Stimulated activated naive CD8-positive, alpha-beta T cell treated with anti-CD3 and anti-CD28 coated beads, Interleukin-15, Interleukin-2, amounts not matched to agents 100 U/mL and 50 U/mL, for 24 hours (primary cell): Measurements from ENCODE around the gene UCHL3.

ENCODE experiments used
- ATAC-seq: fragments of 150-1000 bp; cut with Tn5 transposase; one replicate; pipeline ENCODE4 v1.10.0; 2021
- DNase-seq: peaks from one replicate; pipeline ENCODE4 v3.0.0; 2021

UCHL3 gene

GRCh38 chr13:75550159-75550567, 572 bp downstream of the UCHL3 start:
- DNase-seq (peak; percentile 45), ATAC-seq (no peak)

- no peak for ATAC-seq
- DNase-seq: no peak
Measured at GRCh38 chr13:75554464-75554863, 4.9 kb downstream of the UCHL3 start.

DNA sequence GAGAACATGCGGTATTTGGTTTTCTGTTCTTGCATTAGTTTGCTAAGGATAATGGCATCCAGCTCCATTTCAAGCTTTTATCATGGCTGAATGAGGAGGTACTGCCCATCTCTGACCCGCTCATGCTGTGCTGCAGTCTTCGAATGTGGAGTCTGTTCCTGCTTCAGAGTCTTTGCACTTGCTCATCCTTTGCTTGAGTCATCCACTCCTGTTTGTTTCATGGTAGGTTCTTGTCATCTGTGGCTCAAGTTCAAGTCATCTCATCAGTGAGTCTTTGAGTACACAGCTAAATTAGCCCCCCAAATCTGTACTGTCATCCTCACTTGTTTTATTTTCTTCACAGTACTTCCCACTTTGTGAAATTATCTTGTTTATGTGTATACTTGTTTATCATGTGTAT, 5.4 kb downstream of the UCHL3 start:
- ATAC-seq: peak; percentile 74
- no peak for DNase-seq

- DNase-seq (no peak), ATAC-seq (no peak)
Measured at GRCh38 chr13:75555836-75556235, 6.2 kb downstream of the UCHL3 start.

- DNase-seq: no peak
Measured at GRCh38 chr13:75556961-75557360, 7.4 kb downstream of the UCHL3 start.

GRCh38 chr13:75558145-75558840, 8.7 kb downstream of the UCHL3 start:
- DNase-seq (no peak), ATAC-seq (no peak)

More at GRCh38 chr13:75556961-75557360, 7.4 kb downstream of the UCHL3 start:
- no peak for ATAC-seq

GRCh38 chr13:75566658-75567057, 17.1 kb downstream of the UCHL3 start:
- DNase-seq (no peak), ATAC-seq (no peak)

DNA sequence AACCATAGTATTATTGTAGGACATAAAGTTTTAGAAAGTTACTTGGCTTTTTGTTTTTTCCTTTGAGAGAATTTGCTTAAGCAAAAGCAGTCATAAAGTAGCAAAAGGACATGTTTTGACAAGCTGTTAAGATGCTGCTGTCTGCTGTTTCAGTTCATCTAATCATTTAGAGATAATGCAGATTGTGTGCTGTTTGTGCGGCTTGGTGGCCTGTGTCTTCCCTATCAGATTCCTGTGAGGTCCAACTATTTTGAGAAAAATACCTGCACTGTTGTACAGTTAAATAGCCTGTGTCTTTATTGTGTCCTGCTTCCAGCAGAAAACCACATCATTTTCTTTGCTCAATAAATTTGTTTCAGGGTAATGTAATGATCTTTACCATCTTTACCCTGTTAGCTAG, 20.0 kb downstream of the UCHL3 start:
- DNase-seq (no peak), ATAC-seq (no peak)

DNA sequence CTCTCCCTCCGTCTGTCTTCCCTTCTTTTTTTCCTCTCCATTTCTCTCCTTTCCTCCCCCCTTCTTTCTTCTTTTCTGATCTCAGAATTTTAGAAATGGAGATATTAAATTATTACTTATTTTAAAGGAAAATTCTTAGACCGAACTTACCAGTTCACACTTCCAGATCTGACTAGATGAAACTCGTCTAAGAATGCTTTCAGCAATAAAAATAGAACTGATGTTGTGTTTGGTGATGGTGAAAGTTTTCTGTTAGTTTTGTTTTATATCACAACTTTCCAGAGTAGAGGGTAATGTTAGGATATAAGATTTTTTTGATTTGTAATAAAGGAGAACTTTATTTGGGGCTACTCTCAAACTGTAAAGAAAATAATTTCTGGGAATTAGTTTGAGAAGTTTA, 29.9 kb downstream of the UCHL3 start:
- ATAC-seq (no peak), DNase-seq (no peak)

DNA sequence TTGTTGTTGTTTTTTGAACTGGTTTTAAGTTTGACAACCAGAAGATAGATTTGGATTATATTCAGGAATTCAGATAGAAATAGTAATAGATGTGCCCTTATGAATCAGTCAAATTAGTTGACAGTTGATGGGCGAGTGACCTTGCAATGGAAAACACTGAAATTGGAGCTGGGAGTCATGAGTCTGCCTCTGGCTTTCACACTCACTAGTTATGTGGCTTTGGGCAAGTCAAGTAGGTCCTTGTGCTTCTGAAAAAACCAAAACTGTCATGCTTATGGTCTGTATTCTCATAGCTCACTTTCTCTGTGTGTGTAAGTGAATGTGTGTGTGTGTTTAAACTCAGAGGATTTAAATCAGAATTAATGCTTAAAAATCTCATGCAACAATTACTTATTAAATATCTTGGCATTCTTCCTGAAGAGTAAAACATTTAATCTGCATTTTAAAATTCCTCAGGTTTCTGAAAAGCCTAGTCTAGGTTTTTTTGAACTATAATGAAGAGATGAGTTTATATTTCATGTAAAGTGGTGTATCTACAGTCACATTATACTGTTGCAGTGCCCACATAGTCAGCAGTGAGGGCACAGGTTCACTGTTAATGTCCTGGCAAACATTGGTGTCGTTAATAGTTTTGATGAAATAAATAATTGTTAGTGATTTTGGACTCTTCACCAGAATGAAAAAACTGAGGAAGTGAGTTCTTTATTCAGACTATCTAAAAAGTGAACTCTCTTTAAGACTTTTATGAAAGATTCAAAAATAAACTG, 32.5 kb downstream of the UCHL3 start:
- ATAC-seq: no peak
- no peak for DNase-seq

DNA sequence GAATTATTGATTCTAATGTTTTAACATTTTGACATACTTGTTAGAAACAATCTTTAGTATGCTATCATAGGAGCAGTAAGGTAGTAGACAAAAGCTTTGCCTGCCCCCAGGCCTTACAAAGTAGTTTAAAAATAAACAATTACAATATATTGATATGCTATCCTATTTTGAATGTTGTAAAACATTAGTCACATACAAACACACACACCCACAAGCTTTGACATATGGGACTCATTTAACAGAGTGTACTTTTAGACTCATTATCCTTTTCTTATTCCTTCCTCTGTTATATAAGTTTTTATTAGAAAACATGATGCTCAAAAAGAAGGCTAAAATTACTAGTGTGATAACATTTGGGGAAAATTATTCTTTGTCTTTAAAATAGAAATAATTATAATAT, 33.5 kb downstream of the UCHL3 start:
- DNase-seq: no peak
- ATAC-seq: no peak

- ATAC-seq (no peak), DNase-seq (no peak)
Measured at GRCh38 chr13:75585153-75585552, 35.6 kb downstream of the UCHL3 start.

DNA sequence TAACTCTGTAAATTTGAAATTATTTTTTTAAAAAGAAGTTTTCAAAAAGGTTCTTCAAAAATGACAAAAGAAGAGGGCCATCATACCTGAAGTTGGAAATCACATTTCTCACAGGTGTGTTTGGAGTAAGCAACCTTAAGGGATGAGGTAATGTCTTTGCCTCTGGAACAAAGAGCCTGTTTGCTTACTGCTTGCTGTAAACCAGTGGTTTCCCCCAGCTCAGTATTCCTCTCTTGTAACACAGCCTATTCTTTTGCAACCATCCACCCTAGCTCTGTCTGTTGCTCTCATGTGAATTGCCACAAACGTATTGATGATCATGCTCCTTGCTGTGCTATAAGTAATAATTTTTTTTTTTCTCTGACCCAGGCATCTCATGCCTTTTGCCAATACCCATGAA, 38.1 kb downstream of the UCHL3 start:
- DNase-seq: no peak
- ATAC-seq: no peak

- no peak for ATAC-seq
- DNase-seq: no peak
Measured at GRCh38 chr13:75596657-75597182, 47.1 kb downstream of the UCHL3 start.

GRCh38 chr13:75600371-75600770, 50.8 kb downstream of the UCHL3 start:
- no peak for ATAC-seq

DNA sequence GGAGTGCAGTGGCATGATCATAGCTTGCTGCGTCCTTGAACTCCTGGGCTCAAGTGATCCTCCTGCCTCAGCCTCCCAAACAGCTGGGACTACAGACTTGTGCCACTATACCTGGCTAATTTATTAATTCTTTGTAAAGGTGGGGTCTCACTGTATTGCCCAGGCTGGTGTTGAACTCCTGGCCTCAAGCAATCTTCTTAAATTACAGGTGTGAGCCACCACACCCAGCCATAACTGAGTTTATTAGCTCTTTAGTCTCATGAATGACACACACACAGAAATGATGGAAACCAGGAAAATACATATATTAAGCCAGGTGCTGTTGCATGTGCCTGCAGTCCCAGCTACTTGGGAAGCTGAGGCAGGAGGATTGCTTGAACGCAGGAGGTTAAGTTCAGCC, 53.4 kb downstream of the UCHL3 start:
- DNase-seq (no peak), ATAC-seq (no peak)

More at GRCh38 chr13:75600371-75600770, 50.8 kb downstream of the UCHL3 start:
- DNase-seq: no peak

- ATAC-seq: no peak
- no peak for DNase-seq
Measured at GRCh38 chr13:75607447-75607846, 57.9 kb downstream of the UCHL3 start.

DNA sequence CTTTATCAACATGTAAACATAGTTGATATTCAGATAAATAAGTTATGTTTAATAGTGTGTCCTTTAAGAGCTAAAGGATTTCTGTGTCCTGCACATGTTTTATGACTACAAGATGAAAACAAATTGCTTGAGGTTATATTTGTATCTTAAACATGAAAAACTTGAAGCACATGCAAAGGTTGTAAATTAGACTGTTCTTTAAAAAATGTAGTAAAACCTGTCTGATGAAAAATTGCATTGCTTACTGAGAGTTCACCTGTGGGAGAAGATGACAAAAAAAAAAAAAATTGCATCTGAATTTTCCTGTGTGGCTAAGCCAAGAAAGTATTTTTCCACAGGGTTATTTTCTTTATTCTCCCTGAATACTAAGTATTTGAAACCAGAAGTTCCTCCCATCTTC, 60.9 kb downstream of the UCHL3 start:
- ATAC-seq: no peak
- no peak for DNase-seq

DNA sequence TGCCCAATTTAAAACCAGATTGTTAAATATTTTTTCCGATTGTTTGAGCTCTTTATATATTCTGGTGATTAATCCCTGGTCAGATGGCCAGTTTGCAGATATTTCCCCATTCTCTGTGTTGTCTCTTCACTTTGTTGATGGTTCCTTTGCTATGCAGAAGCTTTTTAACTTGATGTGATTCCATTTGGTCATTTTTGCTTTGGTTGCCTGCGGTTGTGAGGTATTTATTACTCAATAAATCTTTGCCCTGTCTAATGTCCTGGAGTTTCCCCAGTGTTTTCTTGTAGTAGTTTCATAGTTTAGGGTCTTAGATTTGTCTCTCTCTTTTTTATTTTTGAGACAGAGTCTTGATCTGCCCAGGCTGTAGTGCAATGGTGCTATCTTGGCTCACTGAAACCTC, 62.8 kb downstream of the UCHL3 start:
- ATAC-seq (no peak), DNase-seq (no peak)

- DNase-seq: no peak
- ATAC-seq: no peak
Measured at GRCh38 chr13:75617230-75617629, 67.6 kb downstream of the UCHL3 start.

- ATAC-seq (no peak), DNase-seq (no peak)
Measured at GRCh38 chr13:75618308-75618707, 68.7 kb downstream of the UCHL3 start.

- ATAC-seq (no peak), DNase-seq (no peak)
Measured at GRCh38 chr13:75620020-75620419, 70.4 kb downstream of the UCHL3 start.

- no peak for DNase-seq
Measured at GRCh38 chr13:75621147-75621546, 71.6 kb downstream of the UCHL3 start.

GRCh38 chr13:75628801-75629200, 79.2 kb downstream of the UCHL3 start:
- no peak for ATAC-seq

More at GRCh38 chr13:75621147-75621546, 71.6 kb downstream of the UCHL3 start:
- ATAC-seq: no peak

More at GRCh38 chr13:75628801-75629200, 79.2 kb downstream of the UCHL3 start:
- no peak for DNase-seq
